GM12891 (cell line): ENCODE measurements around the gene SSTR5.

Experiments used
- PAX5 ChIP-seq: IDR thresholded peaks from 2 replicates; pipeline ENCODE4 v1.6.1; 2011; ENCODE audit warnings: low read length, moderate library complexity, mild to moderate bottlenecking; ENCODE audit not compliant: insufficient read depth, severe bottlenecking
- POLR2A ChIP-seq: IDR thresholded peaks from 2 replicates; pipeline ENCODE4 v1.6.1; 2011; ENCODE audit warnings: low read depth, low read length, control low read depth
- POLR2AphosphoS5 ChIP-seq: IDR thresholded peaks from 2 replicates; pipeline ENCODE4 v1.6.1; 2011; ENCODE audit warnings: low read depth, low read length, control low read depth
- TAF1 ChIP-seq: IDR thresholded peaks from 2 replicates; pipeline ENCODE4 v1.6.1; 2011; ENCODE audit warnings: low read depth, low read length, control low read depth

GRCh38 chr16:1028524-1029258 is 43.9 kb upstream of the SSTR5 start:
- TF ChIP-seq POLR2AphosphoS5 (no peak), POLR2A (no peak), PAX5 (no peak), TAF1 (no peak)
